T-helper 1 cell treated with Interleukin-12 subunit alpha and Interleukin-12 subunit beta and Interleukin-4 antibody, amounts not matched to agents 30 ng/mL and 1 ng/mL, for 36 hours (primary cell): Measurements from ENCODE around the gene PTPRG. TPM values are rescaled to one million over a fixed set of nuclear protein-coding genes. Genes with fewer than 3 reads are reported as not detected.

Source experiments
- intact Hi-C: fragments of 100-400 bp; cut with micrococcal nuclease; formaldehyde crosslinking; loops from one replicate; pipeline ENCODE4 v1.15.1; 2024
- total RNA-seq: library from RNA; stranded (reverse); gene quantifications from 2 replicates; pipeline ENCODE4 v1.2.3, GENCODE V29; 2022

Gene PTPRG
- total RNA-seq, 1 donor from 2014 or later = 2.5 TPM

GRCh38 chr3:61855211-61855610, 293.8 kb downstream of the PTPRG start:
- intact Hi-C loops = no loop called here

- intact Hi-C loops = no loop called here
These were observed 295.9 kb downstream of the PTPRG start for GRCh38 chr3:61857297-61857696.

GRCh38 chr3:61858054-61858453, 296.7 kb downstream of the PTPRG start:
- intact Hi-C loops = loop anchor here (1.0 kb wide), 1 partner anchor 331 kb away; no protein-coding TSS in a partner anchor

GRCh38 chr3:61861410-61861809, 300.0 kb downstream of the PTPRG start:
- intact Hi-C loops = no loop called here

- intact Hi-C loops = no loop called here
These were observed 301.4 kb downstream of the PTPRG start for GRCh38 chr3:61862614-61863289.

- intact Hi-C loops = no loop called here
These were observed 302.2 kb downstream of the PTPRG start for GRCh38 chr3:61863579-61863978.

GRCh38 chr3:61864886-61865285, 303.5 kb downstream of the PTPRG start:
- intact Hi-C loops = no loop called here

GRCh38 chr3:61865466-61866152, 304.2 kb downstream of the PTPRG start:
- intact Hi-C loops = no loop called here

- intact Hi-C loops = no loop called here
These were observed 304.8 kb downstream of the PTPRG start for GRCh38 chr3:61866153-61866542.

- intact Hi-C loops = no loop called here
These were observed 305.6 kb downstream of the PTPRG start for GRCh38 chr3:61866961-61867461.

- intact Hi-C loops = no loop called here
These were observed 307.1 kb downstream of the PTPRG start for GRCh38 chr3:61868499-61868898.

GRCh38 chr3:61869371-61869770, 308.0 kb downstream of the PTPRG start:
- intact Hi-C loops = no loop called here

GRCh38 chr3:61871644-61872043, 310.3 kb downstream of the PTPRG start:
- intact Hi-C loops = no loop called here

- intact Hi-C loops = no loop called here
These were observed 310.8 kb downstream of the PTPRG start for GRCh38 chr3:61872077-61872706.

- intact Hi-C loops = no loop called here
These were observed 313.9 kb downstream of the PTPRG start for GRCh38 chr3:61875046-61875844.

GRCh38 chr3:61875976-61876671, 314.8 kb downstream of the PTPRG start:
- intact Hi-C loops = no loop called here

GRCh38 chr3:61876797-61877196, 315.4 kb downstream of the PTPRG start:
- intact Hi-C loops = no loop called here

GRCh38 chr3:61877359-61878138, 316.2 kb downstream of the PTPRG start:
- intact Hi-C loops = no loop called here

- intact Hi-C loops = no loop called here
These were observed 320.9 kb downstream of the PTPRG start for GRCh38 chr3:61882253-61882652.

- intact Hi-C loops = no loop called here
These were observed 323.4 kb downstream of the PTPRG start for GRCh38 chr3:61884794-61885193.
